GM12878 (cell line): ENCODE measurements around the gene CLPSL1.

Source experiments
- EP300 ChIP-seq, 2 experiments: fragments of 150-350 bp in 1 of 2; IDR thresholded peaks; 2 replicates each; pipeline ENCODE4 v1.6.1; 2011 to 2012; ENCODE audit warnings: low read depth in 2 of 2, low read length in 2 of 2, borderline replicate concordance in 1 of 2, improper control_type of control experiment in 1 of 2, inconsistent platforms in 1 of 2; ENCODE audit not compliant: control insufficient read depth in 1 of 2
- EZH2 ChIP-seq: IDR thresholded peaks from 2 replicates; pipeline ENCODE4 v1.6.1; 2012; ENCODE audit warnings: low read depth, mild to moderate bottlenecking, control low read depth, inconsistent platforms, low read length, borderline replicate concordance; ENCODE audit not compliant: control insufficient read depth
- GABPA ChIP-seq: IDR thresholded peaks from 2 replicates; pipeline ENCODE4 v1.6.1; 2014; ENCODE audit warnings: antibody characterized with exemption, low read depth, mild to moderate bottlenecking, inconsistent platforms
- JUND ChIP-seq: IDR thresholded peaks from 2 replicates; pipeline ENCODE4 v1.6.1; 2012; ENCODE audit warnings: low read depth, mild to moderate bottlenecking, low read length, improper control_type of control experiment, moderate library complexity
- NR2C2 ChIP-seq: IDR thresholded peaks from 2 replicates; pipeline ENCODE4 v1.6.1; 2011; ENCODE audit warnings: borderline replicate concordance, low read depth; ENCODE audit not compliant: control insufficient read depth, insufficient read length
- POLR2AphosphoS5 ChIP-seq: IDR thresholded peaks from 2 replicates; pipeline ENCODE4 v1.6.1; 2011; ENCODE audit warnings: mild to moderate bottlenecking, low read length, inconsistent platforms
- RAD21 ChIP-seq: IDR thresholded peaks from 2 replicates; pipeline ENCODE4 v1.6.1; 2011; ENCODE audit warnings: mild to moderate bottlenecking, low read depth, low read length, moderate library complexity; ENCODE audit not compliant: insufficient read depth
- RFX5 ChIP-seq: IDR thresholded peaks from 2 replicates; pipeline ENCODE4 v1.6.1; 2011; ENCODE audit warnings: low read depth, low read length, improper control_type of control experiment
- TAF1 ChIP-seq: IDR thresholded peaks from 2 replicates; pipeline ENCODE4 v1.6.1; 2011; ENCODE audit warnings: mild to moderate bottlenecking, low read depth, low read length, borderline replicate concordance
- TBL1XR1 ChIP-seq: IDR thresholded peaks from 2 replicates; pipeline ENCODE4 v1.6.1; 2012; ENCODE audit warnings: low read depth, low read length, improper control_type of control experiment
- YY1 ChIP-seq: IDR thresholded peaks from 2 replicates; pipeline ENCODE4 v1.6.1; 2011; ENCODE audit warnings: low read depth, mild to moderate bottlenecking, low read length
- TF ChIP-seq, protein P1 (sequence below), 3 experiments: IDR thresholded peaks in 2 of 3; conservative IDR thresholded peaks in 1 of 3; 2 replicates each; pipeline ENCODE4 v1.5.1; 2011; ENCODE audit warnings: low read depth in 3 of 3, low read length in 3 of 3, mild to moderate bottlenecking in 3 of 3, control low read depth in 2 of 3, moderate library complexity in 2 of 3, inconsistent platforms in 1 of 3, mixed read lengths in 1 of 3; ENCODE audit not compliant: control insufficient read depth in 2 of 3, insufficient read depth in 1 of 3; ENCODE audit errors: extremely low read depth in 1 of 3
- TF ChIP-seq, protein P2 (sequence below): IDR thresholded peaks from 2 replicates; pipeline ENCODE4 v1.6.1; 2012; ENCODE audit warnings: mild to moderate bottlenecking, low read depth, low read length

DNA sequence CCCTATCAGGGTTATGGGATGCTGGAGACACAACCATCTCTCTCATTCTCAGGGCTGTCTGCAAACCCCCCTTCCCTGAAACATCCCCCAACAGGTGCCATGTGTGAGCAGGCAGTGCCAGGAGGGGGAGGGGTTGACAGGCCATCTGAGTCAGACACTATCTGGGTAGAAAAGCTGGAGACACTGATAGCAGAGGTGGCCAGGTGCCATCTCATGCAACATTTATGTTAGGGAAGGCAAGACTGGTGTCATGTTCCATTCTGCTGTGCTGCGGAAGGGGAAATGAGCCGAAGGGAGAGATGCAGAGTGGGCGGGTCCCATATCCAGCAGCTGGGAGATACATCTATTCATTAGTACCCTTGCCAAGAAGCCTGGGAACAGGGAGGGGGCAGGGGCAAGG is 27.9 kb downstream of the CLPSL1 start:
- TF ChIP-seq POLR2AphosphoS5, result no peak
- TF ChIP-seq, protein P1, sequence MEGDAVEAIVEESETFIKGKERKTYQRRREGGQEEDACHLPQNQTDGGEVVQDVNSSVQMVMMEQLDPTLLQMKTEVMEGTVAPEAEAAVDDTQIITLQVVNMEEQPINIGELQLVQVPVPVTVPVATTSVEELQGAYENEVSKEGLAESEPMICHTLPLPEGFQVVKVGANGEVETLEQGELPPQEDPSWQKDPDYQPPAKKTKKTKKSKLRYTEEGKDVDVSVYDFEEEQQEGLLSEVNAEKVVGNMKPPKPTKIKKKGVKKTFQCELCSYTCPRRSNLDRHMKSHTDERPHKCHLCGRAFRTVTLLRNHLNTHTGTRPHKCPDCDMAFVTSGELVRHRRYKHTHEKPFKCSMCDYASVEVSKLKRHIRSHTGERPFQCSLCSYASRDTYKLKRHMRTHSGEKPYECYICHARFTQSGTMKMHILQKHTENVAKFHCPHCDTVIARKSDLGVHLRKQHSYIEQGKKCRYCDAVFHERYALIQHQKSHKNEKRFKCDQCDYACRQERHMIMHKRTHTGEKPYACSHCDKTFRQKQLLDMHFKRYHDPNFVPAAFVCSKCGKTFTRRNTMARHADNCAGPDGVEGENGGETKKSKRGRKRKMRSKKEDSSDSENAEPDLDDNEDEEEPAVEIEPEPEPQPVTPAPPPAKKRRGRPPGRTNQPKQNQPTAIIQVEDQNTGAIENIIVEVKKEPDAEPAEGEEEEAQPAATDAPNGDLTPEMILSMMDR (IDR thresholded peaks at IDR 0.05 in 2 of 3, conservative IDR thresholded peaks at IDR 0.05 in 1 of 3; ENCODE audit: control insufficient read depth in 2 of 3, extremely low read depth in 1 of 3, insufficient read depth in 1 of 3, low read depth in 3 of 3, low read length in 3 of 3), result no peak
- TF ChIP-seq NR2C2, result no peak
- no peak for TF ChIP-seq JUND
- TF ChIP-seq TAF1, result no peak
- TF ChIP-seq GABPA, result no peak
- no peak for TF ChIP-seq EZH2
- TF ChIP-seq RFX5, result no peak
- TF ChIP-seq RAD21, result no peak
- TF ChIP-seq EP300 (IDR thresholded peaks at IDR 0.05; ENCODE audit: borderline replicate concordance in 1 of 2, control insufficient read depth in 1 of 2, low read depth in 2 of 2, low read length in 2 of 2), result no peak
- no peak for TF ChIP-seq TBL1XR1
- TF ChIP-seq, protein P2, sequence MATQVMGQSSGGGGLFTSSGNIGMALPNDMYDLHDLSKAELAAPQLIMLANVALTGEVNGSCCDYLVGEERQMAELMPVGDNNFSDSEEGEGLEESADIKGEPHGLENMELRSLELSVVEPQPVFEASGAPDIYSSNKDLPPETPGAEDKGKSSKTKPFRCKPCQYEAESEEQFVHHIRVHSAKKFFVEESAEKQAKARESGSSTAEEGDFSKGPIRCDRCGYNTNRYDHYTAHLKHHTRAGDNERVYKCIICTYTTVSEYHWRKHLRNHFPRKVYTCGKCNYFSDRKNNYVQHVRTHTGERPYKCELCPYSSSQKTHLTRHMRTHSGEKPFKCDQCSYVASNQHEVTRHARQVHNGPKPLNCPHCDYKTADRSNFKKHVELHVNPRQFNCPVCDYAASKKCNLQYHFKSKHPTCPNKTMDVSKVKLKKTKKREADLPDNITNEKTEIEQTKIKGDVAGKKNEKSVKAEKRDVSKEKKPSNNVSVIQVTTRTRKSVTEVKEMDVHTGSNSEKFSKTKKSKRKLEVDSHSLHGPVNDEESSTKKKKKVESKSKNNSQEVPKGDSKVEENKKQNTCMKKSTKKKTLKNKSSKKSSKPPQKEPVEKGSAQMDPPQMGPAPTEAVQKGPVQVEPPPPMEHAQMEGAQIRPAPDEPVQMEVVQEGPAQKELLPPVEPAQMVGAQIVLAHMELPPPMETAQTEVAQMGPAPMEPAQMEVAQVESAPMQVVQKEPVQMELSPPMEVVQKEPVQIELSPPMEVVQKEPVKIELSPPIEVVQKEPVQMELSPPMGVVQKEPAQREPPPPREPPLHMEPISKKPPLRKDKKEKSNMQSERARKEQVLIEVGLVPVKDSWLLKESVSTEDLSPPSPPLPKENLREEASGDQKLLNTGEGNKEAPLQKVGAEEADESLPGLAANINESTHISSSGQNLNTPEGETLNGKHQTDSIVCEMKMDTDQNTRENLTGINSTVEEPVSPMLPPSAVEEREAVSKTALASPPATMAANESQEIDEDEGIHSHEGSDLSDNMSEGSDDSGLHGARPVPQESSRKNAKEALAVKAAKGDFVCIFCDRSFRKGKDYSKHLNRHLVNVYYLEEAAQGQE, result no peak
- TF ChIP-seq YY1, result no peak
